DLD1 (cell line): ENCODE measurements around the gene TXNDC15.
"Not testable (repeated sequence)": the region's sequence is repeated elsewhere in the genome, so short reads cannot be mapped to it uniquely, and the experiment has no call there.

Experiments used
- in situ Hi-C: cut with HindIII; loops from 2 replicates; pipeline ENCODE4 v1.10.0; 2017; ENCODE audit warnings: low sequenced_read_pairs

The TXNDC15 gene

GRCh38 chr5:134873987-134874830 is at the start of gene TXNDC15:
Gene TXNDC15, plus strand, starts transcription at chr5:134874371. Its CDS starts 57 bp downstream, at chr5:134874428.
- in situ Hi-C loops, result no loop called here

- in situ Hi-C loops, result no loop called here
These were observed 49.5 kb upstream of the TXNDC15 start for GRCh38 chr5:134824681-134825080.

- in situ Hi-C loops, result no loop called here
These were observed 49.0 kb upstream of the TXNDC15 start for GRCh38 chr5:134825212-134825611.

GRCh38 chr5:134833340-134834032 is 40.7 kb upstream of the TXNDC15 start:
- in situ Hi-C loops, result no loop called here

- in situ Hi-C loops, result no loop called here
These were observed 38.5 kb upstream of the TXNDC15 start for GRCh38 chr5:134835623-134836022.

GRCh38 chr5:134837530-134838181 is 36.5 kb upstream of the TXNDC15 start:
- in situ Hi-C loops, result no loop called here

- in situ Hi-C loops, result not testable (repeated sequence)
These were observed 35.8 kb upstream of the TXNDC15 start for GRCh38 chr5:134838361-134838760.

- in situ Hi-C loops, result no loop called here
These were observed 33.4 kb upstream of the TXNDC15 start for GRCh38 chr5:134840811-134841210.

GRCh38 chr5:134844252-134844651 is 29.9 kb upstream of the TXNDC15 start:
- in situ Hi-C loops, result no loop called here

GRCh38 chr5:134845335-134845851 is 28.8 kb upstream of the TXNDC15 start:
- in situ Hi-C loops, result no loop called here

- in situ Hi-C loops, result no loop called here
These were observed 28.1 kb upstream of the TXNDC15 start, which contains the start of gene C5orf24 for GRCh38 chr5:134845852-134846640. Gene C5orf24, plus strand, starts transcription at chr5:134845968. Its CDS starts 8,933 bp downstream, at chr5:134854901.

GRCh38 chr5:134846641-134846960 is 27.6 kb upstream of the TXNDC15 start:
- in situ Hi-C loops, result no loop called here

- in situ Hi-C loops, result not testable (repeated sequence)
These were observed 24.7 kb upstream of the TXNDC15 start for GRCh38 chr5:134849434-134849933.

GRCh38 chr5:134851307-134851923 is 22.8 kb upstream of the TXNDC15 start:
- in situ Hi-C loops, result no loop called here

- in situ Hi-C loops, result not testable (repeated sequence)
These were observed 17.7 kb upstream of the TXNDC15 start for GRCh38 chr5:134856465-134856864.

- in situ Hi-C loops, result no loop called here
These were observed 16.8 kb upstream of the TXNDC15 start for GRCh38 chr5:134857401-134857800.

GRCh38 chr5:134864707-134865106 is 9.5 kb upstream of the TXNDC15 start:
- in situ Hi-C loops, result no loop called here

- in situ Hi-C loops, result no loop called here
These were observed 677 bp upstream of the TXNDC15 start for GRCh38 chr5:134873494-134873893.

GRCh38 chr5:134874831-134875655 is 872 bp downstream of the TXNDC15 start:
- in situ Hi-C loops, result no loop called here
